HS-27A (cell line): Measurements from ENCODE around the gene CAPN5.

Source experiments
- DNase-seq: peaks from one replicate; pipeline ENCODE4 v3.0.0-alpha.2; 2012; ENCODE audit warnings: low read depth, missing footprints

Gene CAPN5

GRCh38 chr11:77149716-77150392 lies 83.1 kb downstream of the CAPN5 start:
- no peak for DNase-seq

- no peak for DNase-seq
Observed at GRCh38 chr11:77150836-77151235, 84.1 kb downstream of the CAPN5 start.

- DNase-seq = no peak
Observed at GRCh38 chr11:77151804-77152509, 85.2 kb downstream of the CAPN5 start.

GRCh38 chr11:77152846-77153245 lies 86.1 kb downstream of the CAPN5 start:
- no peak for DNase-seq

- DNase-seq = no peak
Observed at GRCh38 chr11:77153276-77154185, 86.8 kb downstream of the CAPN5 start.

- no peak for DNase-seq
Observed at GRCh38 chr11:77154381-77155081, 87.8 kb downstream of the CAPN5 start.

- no peak for DNase-seq
Observed at GRCh38 chr11:77155082-77155475, 88.3 kb downstream of the CAPN5 start.

GRCh38 chr11:77155556-77156130 lies 88.9 kb downstream of the CAPN5 start:
- no peak for DNase-seq

GRCh38 chr11:77156396-77157195 lies 89.8 kb downstream of the CAPN5 start:
- no peak for DNase-seq

- no peak for DNase-seq
Observed at GRCh38 chr11:77158041-77158695, 91.4 kb downstream of the CAPN5 start.

GRCh38 chr11:77159219-77159936 lies 92.6 kb downstream of the CAPN5 start:
- no peak for DNase-seq

- no peak for DNase-seq
Observed at GRCh38 chr11:77159937-77160495, 93.2 kb downstream of the CAPN5 start.

- DNase-seq = no peak
Observed at GRCh38 chr11:77163271-77163670, 96.5 kb downstream of the CAPN5 start.

GRCh38 chr11:77165066-77165465 lies 98.3 kb downstream of the CAPN5 start:
- DNase-seq = no peak

GRCh38 chr11:77166021-77166420 lies 99.2 kb downstream of the CAPN5 start:
- no peak for DNase-seq

GRCh38 chr11:77167111-77167626 lies 100.4 kb downstream of the CAPN5 start:
- no peak for DNase-seq

- DNase-seq = no peak
Observed at GRCh38 chr11:77167791-77168190, 101.0 kb downstream of the CAPN5 start.

- no peak for DNase-seq
Observed at GRCh38 chr11:77170107-77170506, 103.3 kb downstream of the CAPN5 start.

GRCh38 chr11:77171254-77171653 lies 104.5 kb downstream of the CAPN5 start:
- DNase-seq = no peak
